HEK293 (cell line): Measurements from ENCODE around the gene MPEG1.
A peak's percentile ranks its signal among the peaks of the same experiment; 100 is the strongest.

Experiments used
- CTCF ChIA-PET: fragments of 350-600 bp; formaldehyde crosslinking; extraction: SDS; loops from one replicate; lab custom pipeline; 2021; ENCODE audit warnings: antibody characterized with exemption; lab: Yijun Ruan, JAX
- POLR2A ChIA-PET: fragments of 300-600 bp; formaldehyde crosslinking; extraction: SDS; loops from one replicate; lab custom pipeline; 2020; ENCODE audit warnings: antibody characterized with exemption, inconsistent platforms; lab: Yijun Ruan, JAX
- H3K27ac ChIP-seq: fragments of 200-500 bp; sonication (Bioruptor generic); 2 replicates; pipeline ENCODE4 v1.5.1; 2014; ENCODE audit warnings: low read depth, low read length, control low read depth, inconsistent platforms; ENCODE audit errors: extremely low read depth
- H3K36me3 ChIP-seq, 2 experiments: fragments of 200-500 bp in 1 of 2; sonication (Bioruptor generic) in 1 of 2; 1 replicate in 1 of 2; 2 replicates in 1 of 2; pipeline ENCODE4 v1.5.1; 2014 to 2017; ENCODE audit warnings: inconsistent platforms in 2 of 2, low read length in 2 of 2; ENCODE audit not compliant: control insufficient read depth in 2 of 2, insufficient read depth in 1 of 2
- H3K4me1 ChIP-seq: fragments of 200-500 bp; sonication (Bioruptor generic); 2 replicates; pipeline ENCODE4 v1.5.1; 2014; ENCODE audit warnings: mild to moderate bottlenecking, low read length, inconsistent platforms; ENCODE audit not compliant: control insufficient read depth, insufficient read depth
- H3K4me3 ChIP-seq: 2 replicates; pipeline ENCODE4 v1.5.1; 2011; ENCODE audit warnings: low read depth, mild to moderate bottlenecking, control low read depth, low read length, moderate library complexity
- H3K9me3 ChIP-seq: fragments of 200-500 bp; sonication (Bioruptor generic); 2 replicates; pipeline ENCODE4 v1.5.1; 2014; ENCODE audit warnings: low read depth, low read length, inconsistent platforms; ENCODE audit not compliant: control insufficient read depth, insufficient read depth
- EGR2 ChIP-seq: fragments of 450-650 bp; formaldehyde crosslinking; IDR thresholded peaks from 2 replicates; pipeline ENCODE4 v1.5.1; 2016; ENCODE audit warnings: low read depth, missing biosample characterization, missing genetic modification characterization
- HOXA7 ChIP-seq: sonication (generic); formaldehyde crosslinking; IDR thresholded peaks from 2 replicates; pipeline ENCODE4 v1.8.1; 2022; ENCODE audit warnings: missing genetic modification reagents, borderline replicate concordance
- ZBTB48 ChIP-seq: fragments of 450-650 bp; formaldehyde crosslinking; IDR thresholded peaks from 2 replicates; pipeline ENCODE4 v1.5.1; 2016; ENCODE audit warnings: missing biosample characterization, missing genetic modification characterization
- ZBTB8A ChIP-seq: fragments of 450-650 bp; formaldehyde crosslinking; IDR thresholded peaks from 2 replicates; pipeline ENCODE4 v1.5.1; 2016; ENCODE audit warnings: missing biosample characterization, missing genetic modification characterization
- ZFHX2 ChIP-seq: fragments of 450-650 bp; formaldehyde crosslinking; conservative IDR thresholded peaks from 2 replicates; pipeline ENCODE4 v1.5.1; 2016; ENCODE audit warnings: missing biosample characterization, missing genetic modification characterization
- ZNF211 ChIP-seq: fragments of 450-650 bp; formaldehyde crosslinking; IDR thresholded peaks from 2 replicates; pipeline ENCODE4 v1.5.1; 2016; ENCODE audit warnings: low read depth, missing biosample characterization, missing genetic modification characterization
- ZNF248 ChIP-seq: fragments of 450-650 bp; formaldehyde crosslinking; IDR thresholded peaks from 2 replicates; pipeline ENCODE4 v1.5.1; 2017; ENCODE audit warnings: missing biosample characterization, missing genetic modification characterization
- ZNF366 ChIP-seq: fragments of 450-650 bp; formaldehyde crosslinking; conservative IDR thresholded peaks from 2 replicates; pipeline ENCODE4 v1.5.1; 2016; ENCODE audit warnings: missing biosample characterization, missing genetic modification characterization
- ZNF510 ChIP-seq: fragments of 450-650 bp; formaldehyde crosslinking; IDR thresholded peaks from 2 replicates; pipeline ENCODE4 v1.5.1; 2018; ENCODE audit warnings: mild to moderate bottlenecking, missing genetic modification characterization, missing biosample characterization; ENCODE audit not compliant: insufficient replicate concordance
- ZNF514 ChIP-seq: fragments of 450-650 bp; formaldehyde crosslinking; IDR thresholded peaks from 2 replicates; pipeline ENCODE4 v1.5.1; 2016; ENCODE audit warnings: missing biosample characterization, missing genetic modification characterization
- ZNF585B ChIP-seq: fragments of 450-650 bp; formaldehyde crosslinking; IDR thresholded peaks from 2 replicates; pipeline ENCODE4 v1.5.1; 2016; ENCODE audit warnings: missing biosample characterization, missing genetic modification characterization
- ZNF626 ChIP-seq: fragments of 450-650 bp; sonication (Bioruptor Pico); formaldehyde crosslinking; IDR thresholded peaks from 2 replicates; pipeline ENCODE4 v1.5.1; 2018; ENCODE audit warnings: missing biosample characterization, missing genetic modification characterization, inconsistent platforms
- ZNF654 ChIP-seq: fragments of 450-650 bp; formaldehyde crosslinking; IDR thresholded peaks from 2 replicates; pipeline ENCODE4 v1.5.1; 2016; ENCODE audit warnings: low read depth, missing biosample characterization, missing genetic modification characterization
- ZNF768 ChIP-seq: fragments of 450-650 bp; formaldehyde crosslinking; IDR thresholded peaks from 2 replicates; pipeline ENCODE4 v1.5.1; 2018; ENCODE audit warnings: missing biosample characterization, mild to moderate bottlenecking, missing genetic modification characterization
- TF ChIP-seq, protein P1 (sequence below): fragments of 450-650 bp; formaldehyde crosslinking; IDR thresholded peaks from 2 replicates; pipeline ENCODE4 v1.5.1; 2016; ENCODE audit warnings: missing biosample characterization, missing genetic modification characterization
- TF ChIP-seq, protein P2 (sequence below): fragments of 450-650 bp; formaldehyde crosslinking; IDR thresholded peaks from 2 replicates; pipeline ENCODE4 v1.5.1; 2017; ENCODE audit warnings: missing biosample characterization, missing genetic modification characterization
- TF ChIP-seq, protein P3 (sequence below): fragments of 450-650 bp; formaldehyde crosslinking; IDR thresholded peaks from 2 replicates; pipeline ENCODE4 v1.5.1; 2016; ENCODE audit warnings: missing biosample characterization, missing genetic modification characterization, low read depth
- TF ChIP-seq, protein P4 (sequence below): fragments of 450-650 bp; formaldehyde crosslinking; IDR thresholded peaks from 2 replicates; pipeline ENCODE4 v1.5.1; 2016; ENCODE audit warnings: missing biosample characterization, missing genetic modification characterization

The MPEG1 gene

DNA sequence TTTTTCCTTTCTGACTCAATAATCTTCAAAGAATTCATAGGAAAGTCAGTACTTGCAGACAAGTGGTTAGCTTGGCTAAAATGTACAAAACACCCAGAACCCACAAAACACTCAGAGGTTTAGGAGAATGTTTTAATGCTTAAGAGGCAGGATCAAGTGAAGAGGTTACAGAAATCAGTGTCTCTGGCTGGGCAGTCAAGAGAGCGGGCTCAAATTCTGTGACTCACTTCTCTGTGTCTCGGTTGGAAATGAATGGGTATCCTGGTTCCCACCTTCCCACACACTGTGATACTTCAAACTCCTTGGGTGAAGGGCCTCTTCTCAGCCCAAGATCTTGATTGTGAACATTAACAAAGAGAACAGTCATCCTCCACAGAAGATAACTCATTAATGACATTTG is 3.8 kb downstream of the MPEG1 start (continued):
- TF ChIP-seq, protein P1, sequence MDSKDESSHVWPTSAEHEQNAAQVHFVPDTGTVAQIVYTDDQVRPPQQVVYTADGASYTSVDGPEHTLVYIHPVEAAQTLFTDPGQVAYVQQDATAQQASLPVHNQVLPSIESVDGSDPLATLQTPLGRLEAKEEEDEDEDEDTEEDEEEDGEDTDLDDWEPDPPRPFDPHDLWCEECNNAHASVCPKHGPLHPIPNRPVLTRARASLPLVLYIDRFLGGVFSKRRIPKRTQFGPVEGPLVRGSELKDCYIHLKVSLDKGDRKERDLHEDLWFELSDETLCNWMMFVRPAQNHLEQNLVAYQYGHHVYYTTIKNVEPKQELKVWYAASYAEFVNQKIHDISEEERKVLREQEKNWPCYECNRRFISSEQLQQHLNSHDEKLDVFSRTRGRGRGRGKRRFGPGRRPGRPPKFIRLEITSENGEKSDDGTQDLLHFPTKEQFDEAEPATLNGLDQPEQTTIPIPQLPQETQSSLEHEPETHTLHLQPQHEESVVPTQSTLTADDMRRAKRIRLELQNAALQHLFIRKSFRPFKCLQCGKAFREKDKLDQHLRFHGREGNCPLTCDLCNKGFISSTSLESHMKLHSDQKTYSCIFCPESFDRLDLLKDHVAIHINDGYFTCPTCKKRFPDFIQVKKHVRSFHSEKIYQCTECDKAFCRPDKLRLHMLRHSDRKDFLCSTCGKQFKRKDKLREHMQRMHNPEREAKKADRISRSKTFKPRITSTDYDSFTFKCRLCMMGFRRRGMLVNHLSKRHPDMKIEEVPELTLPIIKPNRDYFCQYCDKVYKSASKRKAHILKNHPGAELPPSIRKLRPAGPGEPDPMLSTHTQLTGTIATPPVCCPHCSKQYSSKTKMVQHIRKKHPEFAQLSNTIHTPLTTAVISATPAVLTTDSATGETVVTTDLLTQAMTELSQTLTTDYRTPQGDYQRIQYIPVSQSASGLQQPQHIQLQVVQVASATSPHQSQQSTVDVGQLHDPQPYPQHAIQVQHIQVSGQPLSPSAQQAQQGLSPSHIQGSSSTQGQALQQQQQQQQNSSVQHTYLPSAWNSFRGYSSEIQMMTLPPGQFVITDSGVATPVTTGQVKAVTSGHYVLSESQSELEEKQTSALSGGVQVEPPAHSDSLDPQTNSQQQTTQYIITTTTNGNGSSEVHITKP, result no peak
- no peak for TF ChIP-seq ZNF768
- TF ChIP-seq ZBTB8A (tag by site-specific recombination), result no peak
- TF ChIP-seq, protein P2, sequence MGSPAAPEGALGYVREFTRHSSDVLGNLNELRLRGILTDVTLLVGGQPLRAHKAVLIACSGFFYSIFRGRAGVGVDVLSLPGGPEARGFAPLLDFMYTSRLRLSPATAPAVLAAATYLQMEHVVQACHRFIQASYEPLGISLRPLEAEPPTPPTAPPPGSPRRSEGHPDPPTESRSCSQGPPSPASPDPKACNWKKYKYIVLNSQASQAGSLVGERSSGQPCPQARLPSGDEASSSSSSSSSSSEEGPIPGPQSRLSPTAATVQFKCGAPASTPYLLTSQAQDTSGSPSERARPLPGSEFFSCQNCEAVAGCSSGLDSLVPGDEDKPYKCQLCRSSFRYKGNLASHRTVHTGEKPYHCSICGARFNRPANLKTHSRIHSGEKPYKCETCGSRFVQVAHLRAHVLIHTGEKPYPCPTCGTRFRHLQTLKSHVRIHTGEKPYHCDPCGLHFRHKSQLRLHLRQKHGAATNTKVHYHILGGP, result no peak
- no peak for TF ChIP-seq HOXA7 (CRISPR knock-in tag)
- TF ChIP-seq, protein P3, sequence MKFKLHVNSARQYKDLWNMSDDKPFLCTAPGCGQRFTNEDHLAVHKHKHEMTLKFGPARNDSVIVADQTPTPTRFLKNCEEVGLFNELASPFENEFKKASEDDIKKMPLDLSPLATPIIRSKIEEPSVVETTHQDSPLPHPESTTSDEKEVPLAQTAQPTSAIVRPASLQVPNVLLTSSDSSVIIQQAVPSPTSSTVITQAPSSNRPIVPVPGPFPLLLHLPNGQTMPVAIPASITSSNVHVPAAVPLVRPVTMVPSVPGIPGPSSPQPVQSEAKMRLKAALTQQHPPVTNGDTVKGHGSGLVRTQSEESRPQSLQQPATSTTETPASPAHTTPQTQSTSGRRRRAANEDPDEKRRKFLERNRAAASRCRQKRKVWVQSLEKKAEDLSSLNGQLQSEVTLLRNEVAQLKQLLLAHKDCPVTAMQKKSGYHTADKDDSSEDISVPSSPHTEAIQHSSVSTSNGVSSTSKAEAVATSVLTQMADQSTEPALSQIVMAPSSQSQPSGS, result no peak
- no peak for TF ChIP-seq ZNF626
- TF ChIP-seq ZNF585B (tag by site-specific recombination), result no peak
- no peak for TF ChIP-seq ZBTB48 (tag by site-specific recombination)
- no peak for TF ChIP-seq ZNF248
- no peak for TF ChIP-seq ZNF211 (tag by site-specific recombination)
- no peak for TF ChIP-seq ZNF514 (tag by site-specific recombination)
- TF ChIP-seq ZNF510 (tag by site-specific recombination), result no peak

DNA sequence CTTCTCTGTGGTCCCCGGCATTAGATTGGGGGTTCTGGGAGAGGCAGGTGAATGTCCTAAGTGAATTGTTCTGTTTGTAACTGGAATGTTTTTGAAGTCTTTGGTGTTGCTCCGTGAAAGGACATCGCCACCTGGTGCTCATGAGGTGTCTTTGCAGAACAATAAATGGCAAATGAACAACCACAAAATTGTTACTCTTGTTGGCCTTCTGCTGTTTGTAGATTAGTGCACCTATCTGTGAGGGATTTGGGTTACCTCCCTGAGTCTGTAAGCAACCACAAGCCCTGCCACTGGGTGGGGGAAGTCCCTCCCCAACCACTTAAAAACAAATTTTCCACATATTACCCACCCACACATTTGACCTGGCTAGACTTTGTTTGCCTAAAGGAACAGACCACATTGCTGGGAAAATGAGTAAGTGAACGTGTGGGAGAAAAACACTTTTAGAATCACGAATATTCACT is 4.7 kb downstream of the MPEG1 start:
- H3K27ac ChIP-seq, result no peak overlapping the region
- H3K4me1 ChIP-seq, result no peaks in the 10 kb centered on the region
- ChIA-PET POLR2A (no interaction called here), CTCF (interaction anchor here (0.9 to 6.9 kb wide), 3 partner anchors 22 to 44 kb away, joined by 3 to 48 read pairs (median 3); no protein-coding TSS in a partner anchor)
- TF ChIP-seq ZNF654 (tag by site-specific recombination) (peak; percentile 47), EGR2 (tag by site-specific recombination) (peak; percentile 65), ZNF366 (no peak), ZFHX2 (tag by site-specific recombination) (peak; percentile 66)
- TF ChIP-seq, protein P4, sequence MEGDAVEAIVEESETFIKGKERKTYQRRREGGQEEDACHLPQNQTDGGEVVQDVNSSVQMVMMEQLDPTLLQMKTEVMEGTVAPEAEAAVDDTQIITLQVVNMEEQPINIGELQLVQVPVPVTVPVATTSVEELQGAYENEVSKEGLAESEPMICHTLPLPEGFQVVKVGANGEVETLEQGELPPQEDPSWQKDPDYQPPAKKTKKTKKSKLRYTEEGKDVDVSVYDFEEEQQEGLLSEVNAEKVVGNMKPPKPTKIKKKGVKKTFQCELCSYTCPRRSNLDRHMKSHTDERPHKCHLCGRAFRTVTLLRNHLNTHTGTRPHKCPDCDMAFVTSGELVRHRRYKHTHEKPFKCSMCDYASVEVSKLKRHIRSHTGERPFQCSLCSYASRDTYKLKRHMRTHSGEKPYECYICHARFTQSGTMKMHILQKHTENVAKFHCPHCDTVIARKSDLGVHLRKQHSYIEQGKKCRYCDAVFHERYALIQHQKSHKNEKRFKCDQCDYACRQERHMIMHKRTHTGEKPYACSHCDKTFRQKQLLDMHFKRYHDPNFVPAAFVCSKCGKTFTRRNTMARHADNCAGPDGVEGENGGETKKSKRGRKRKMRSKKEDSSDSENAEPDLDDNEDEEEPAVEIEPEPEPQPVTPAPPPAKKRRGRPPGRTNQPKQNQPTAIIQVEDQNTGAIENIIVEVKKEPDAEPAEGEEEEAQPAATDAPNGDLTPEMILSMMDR (tag by site-specific recombination), result peak; percentile 43; the same call in 1 of the 2 replicates
- H3K4me3 ChIP-seq, result no peak overlapping the region
- H3K36me3 ChIP-seq, result peaks cover 0 to 15% of the 10 kb centered on the region in 2 experiments; a peak in 1 of 3 replicates
- no peaks in the 10 kb centered on the region for H3K9me3 ChIP-seq
